ENCODE measurements around the gene ULK4.

The ULK4 gene

GRCh38 chr3:41259449-41260062 lies 702.3 kb downstream of the ULK4 start:
- no peak overlapping the region for H3K27ac ChIP-seq
- TF ChIP-seq ZFX (IDR thresholded peaks at IDR 0.05) (no peak), CTCF (conservative IDR thresholded peaks at IDR 0.05) (no peak)

- TF ChIP-seq ZFX (IDR thresholded peaks at IDR 0.05) (no peak), CTCF (conservative IDR thresholded peaks at IDR 0.05) (no peak)
- H3K27ac ChIP-seq, result no peak overlapping the region
Observed at GRCh38 chr3:41258239-41258800, 703.6 kb downstream of the ULK4 start.

- no peak overlapping the region for H3K27ac ChIP-seq
- no peak for TF ChIP-seq CTCF (conservative IDR thresholded peaks at IDR 0.05)
- TF ChIP-seq ZFX (IDR thresholded peaks at IDR 0.05), result no peak
Observed at GRCh38 chr3:41251593-41251992, 710.3 kb downstream of the ULK4 start.

- TF ChIP-seq CTCF (conservative IDR thresholded peaks at IDR 0.05), result no peak
- no peak for TF ChIP-seq ZFX (IDR thresholded peaks at IDR 0.05)
- no peak overlapping the region for H3K27ac ChIP-seq
Observed at GRCh38 chr3:41250825-41251224, 711.1 kb downstream of the ULK4 start.

GRCh38 chr3:41249318-41249717 lies 712.6 kb downstream of the ULK4 start:
- no peak for TF ChIP-seq ZFX (IDR thresholded peaks at IDR 0.05)
- TF ChIP-seq CTCF (conservative IDR thresholded peaks at IDR 0.05), result no peak

GRCh38 chr3:41248525-41248924 lies 713.4 kb downstream of the ULK4 start:
- no peak overlapping the region for H3K27ac ChIP-seq
- TF ChIP-seq CTCF (conservative IDR thresholded peaks at IDR 0.05), result no peak
- TF ChIP-seq ZFX (IDR thresholded peaks at IDR 0.05), result no peak

More at GRCh38 chr3:41249318-41249717, 712.6 kb downstream of the ULK4 start:
- no peak overlapping the region for H3K27ac ChIP-seq

- no peak overlapping the region for H3K27ac ChIP-seq
- TF ChIP-seq CTCF (conservative IDR thresholded peaks at IDR 0.05), result no peak
- TF ChIP-seq ZFX (IDR thresholded peaks at IDR 0.05), result no peak
Observed at GRCh38 chr3:41247055-41248004, 714.6 kb downstream of the ULK4 start.

Data from C4-2B (cell line).